SK-N-SH (cell line): ENCODE results near the gene ALPL. TPM values are rescaled to one million over a fixed set of nuclear protein-coding genes. Genes with fewer than 3 reads are reported as not detected.

Source experiments
- CTCF ChIA-PET: fragments of 300-600, 350-600 bp; formaldehyde crosslinking; extraction: SDS; loops from one replicate; lab custom pipeline; 2021; lab: Yijun Ruan, JAX
- POLR2A ChIA-PET: fragments of 350-600 bp; sonication (Branson Sonifier 250); formaldehyde crosslinking; extraction: SDS; loops from one replicate; lab custom pipeline; 2020; ENCODE audit warnings: antibody characterized with exemption, inconsistent platforms; lab: Yijun Ruan, JAX
- DNase-seq: peaks from one replicate; pipeline ENCODE4 v3.0.0; 2012
- H2AFZ ChIP-seq: fragments of 200-600 bp; sonication (generic); 2 replicates; pipeline ENCODE4 v1.8.1; 2016; ENCODE audit warnings: antibody characterized with exemption, mild to moderate bottlenecking, low read depth
- H3F3A ChIP-seq: fragments of 200-600 bp; sonication (generic); replicated peaks from 2 replicates; pipeline ENCODE3; 2016; ENCODE audit warnings: antibody characterized with exemption, mild to moderate bottlenecking; ENCODE audit not compliant: insufficient read depth
- H3K27ac ChIP-seq, 2 experiments: fragments of 200-500 bp in 1 of 2; fragments of 200-600 bp in 1 of 2; sonication (Bioruptor generic) in 1 of 2; sonication (generic), shearing (Covaris generic) in 1 of 2; 2 replicates each; pipeline versions ENCODE4 v1.5.1 to v1.6.1; 2014 to 2016; ENCODE audit warnings: low read depth in 2 of 2, inconsistent platforms in 1 of 2, low read length in 1 of 2, mild to moderate bottlenecking in 1 of 2, mixed read lengths in 1 of 2
- H3K27me3 ChIP-seq: fragments of 200-600 bp; sonication (generic), shearing (Covaris generic); 2 replicates; pipeline ENCODE4 v1.6.1; 2016; ENCODE audit warnings: mixed run types; ENCODE audit not compliant: insufficient read depth
- H3K36me3 ChIP-seq, 2 experiments: fragments of 200-500 bp in 1 of 2; fragments of 200-600 bp in 1 of 2; sonication (Bioruptor generic) in 1 of 2; sonication (generic) in 1 of 2; replicated peaks in 1 of 2; 2 replicates each; pipeline versions ENCODE3 to v1.5.1; 2014 to 2016; ENCODE audit warnings: low read length in 1 of 2, mild to moderate bottlenecking in 1 of 2; ENCODE audit not compliant: insufficient read depth in 2 of 2, control insufficient read depth in 1 of 2
- H3K4me1 ChIP-seq, 2 experiments: fragments of 200-500 bp in 1 of 2; fragments of 200-600 bp in 1 of 2; sonication (Bioruptor generic) in 1 of 2; sonication (generic), shearing (Covaris generic) in 1 of 2; 2 replicates each; pipeline versions ENCODE4 v1.5.1 to v1.6.1; 2014 to 2016; ENCODE audit warnings: low read depth in 1 of 2, low read length in 1 of 2, mixed run types in 1 of 2; ENCODE audit not compliant: insufficient read depth in 2 of 2, control insufficient read depth in 1 of 2
- H3K4me2 ChIP-seq: fragments of 200-600 bp; sonication (generic), shearing (Covaris generic); 2 replicates; pipeline ENCODE4 v1.6.1; 2017; ENCODE audit warnings: mixed run types
- H3K4me3 ChIP-seq, 2 experiments: fragments of 200-500 bp in 1 of 2; fragments of 200-600 bp in 1 of 2; sonication (Bioruptor generic) in 1 of 2; sonication (generic), shearing (Covaris generic) in 1 of 2; 2 replicates each; pipeline versions ENCODE4 v1.5.1 to v1.8.1; 2014 to 2016; ENCODE audit warnings: low read depth in 2 of 2, inconsistent platforms in 1 of 2, low read length in 1 of 2, mild to moderate bottlenecking in 1 of 2, mixed read lengths in 1 of 2, moderate library complexity in 1 of 2
- H3K79me2 ChIP-seq: fragments of 200-600 bp; sonication (generic); 2 replicates; pipeline ENCODE4 v1.8.1; 2017; ENCODE audit warnings: mild to moderate bottlenecking; ENCODE audit not compliant: insufficient read depth
- H3K9ac ChIP-seq: fragments of 200-600 bp; sonication (generic); 2 replicates; pipeline ENCODE4 v1.6.1; 2017; ENCODE audit warnings: mixed run types
- H3K9me2 ChIP-seq: fragments of 200-600 bp; sonication (generic); 2 replicates; pipeline ENCODE4 v1.6.1; 2017; ENCODE audit warnings: mixed run types
- H3K9me3 ChIP-seq: fragments of 200-600 bp; sonication (generic); 2 replicates; pipeline ENCODE4 v1.6.1; 2017; ENCODE audit warnings: mixed run types, mild to moderate bottlenecking, moderate library complexity
- H4K20me1 ChIP-seq: fragments of 200-600 bp; sonication (generic); 2 replicates; pipeline ENCODE4 v1.6.1; 2017; ENCODE audit warnings: mild to moderate bottlenecking, mixed run types; ENCODE audit not compliant: insufficient read depth
- CHD2 ChIP-seq: fragments of 150-350 bp; IDR thresholded peaks from 2 replicates; pipeline ENCODE4 v1.6.1; 2018; ENCODE audit warnings: low read length; ENCODE audit not compliant: partially characterized antibody
- ELF1 ChIP-seq: IDR thresholded peaks from 2 replicates; pipeline ENCODE4 v1.4.0; 2012
- EZH2phosphoT487 ChIP-seq: fragments of 200-600 bp; sonication (generic); IDR thresholded peaks from 2 replicates; pipeline ENCODE4 v1.6.1; 2017; ENCODE audit warnings: low read depth, mixed run types, mild to moderate bottlenecking, antibody characterized with exemption, moderate library complexity, borderline replicate concordance
- FOXJ3 ChIP-seq: sonication (generic); formaldehyde crosslinking; IDR thresholded peaks from 2 replicates; pipeline ENCODE4 v1.5.1; 2020; ENCODE audit warnings: mild to moderate bottlenecking, missing genetic modification reagents
- FOXM1 ChIP-seq: IDR thresholded peaks from 2 replicates; pipeline ENCODE4 v1.4.0; 2012; ENCODE audit warnings: low read depth, mild to moderate bottlenecking
- JUND ChIP-seq: IDR thresholded peaks from 2 replicates; pipeline ENCODE4 v1.4.0; 2012
- RAD21 ChIP-seq: IDR thresholded peaks from 2 replicates; pipeline ENCODE4 v1.6.1; 2012; ENCODE audit warnings: mild to moderate bottlenecking, low read length
- SIN3A ChIP-seq: IDR thresholded peaks from 2 replicates; pipeline ENCODE4 v1.6.1; 2012; ENCODE audit warnings: low read depth, mild to moderate bottlenecking, low read length, moderate library complexity, borderline replicate concordance
- SMC3 ChIP-seq: IDR thresholded peaks from 2 replicates; pipeline ENCODE4 v1.6.1; 2012; ENCODE audit warnings: low read depth, low read length, improper control_type of control experiment
- TAF1 ChIP-seq: IDR thresholded peaks from 2 replicates; pipeline ENCODE4 v1.6.1; 2012; ENCODE audit warnings: low read depth, mild to moderate bottlenecking, low read length, moderate library complexity, borderline replicate concordance
- TCF12 ChIP-seq: IDR thresholded peaks from 2 replicates; pipeline ENCODE4 v1.4.0; 2012
- WGBS: methylation state at CpG from one replicate; pipeline ENCODE4 v1.1.6; 2017; ENCODE audit warnings: low lambda C conversion rate; 5-methylcytosine and 5-hydroxymethylcytosine counted together
- polyA plus RNA-seq, 3 experiments: library from polyadenylated mRNA; depleted of rRNA; stranded (reverse); fragments of >200 nt; gene quantifications; 2 replicates each; pipeline ENCODE4 v1.2.3, GENCODE V29; 2012
- TF ChIP-seq, protein P1 (sequence below): fragments of 200-600 bp; sonication (generic); IDR thresholded peaks from 2 replicates; pipeline ENCODE4 v1.6.1; 2017; ENCODE audit warnings: antibody characterized with exemption, mild to moderate bottlenecking, moderate library complexity
- TF ChIP-seq, protein P2 (sequence below): fragments of 150-350 bp; IDR thresholded peaks from 2 replicates; pipeline ENCODE4 v1.6.1; 2016; ENCODE audit warnings: mild to moderate bottlenecking, low read depth, low read length
- TF ChIP-seq, protein P3 (sequence below): IDR thresholded peaks from 2 replicates; pipeline ENCODE4 v1.4.0; 2012; ENCODE audit warnings: low read depth, borderline replicate concordance

Gene ALPL
- polyA plus RNA-seq, 1 of the 3 experiments (the other 2 are of a cell fraction) = 0.69 TPM

DNA sequence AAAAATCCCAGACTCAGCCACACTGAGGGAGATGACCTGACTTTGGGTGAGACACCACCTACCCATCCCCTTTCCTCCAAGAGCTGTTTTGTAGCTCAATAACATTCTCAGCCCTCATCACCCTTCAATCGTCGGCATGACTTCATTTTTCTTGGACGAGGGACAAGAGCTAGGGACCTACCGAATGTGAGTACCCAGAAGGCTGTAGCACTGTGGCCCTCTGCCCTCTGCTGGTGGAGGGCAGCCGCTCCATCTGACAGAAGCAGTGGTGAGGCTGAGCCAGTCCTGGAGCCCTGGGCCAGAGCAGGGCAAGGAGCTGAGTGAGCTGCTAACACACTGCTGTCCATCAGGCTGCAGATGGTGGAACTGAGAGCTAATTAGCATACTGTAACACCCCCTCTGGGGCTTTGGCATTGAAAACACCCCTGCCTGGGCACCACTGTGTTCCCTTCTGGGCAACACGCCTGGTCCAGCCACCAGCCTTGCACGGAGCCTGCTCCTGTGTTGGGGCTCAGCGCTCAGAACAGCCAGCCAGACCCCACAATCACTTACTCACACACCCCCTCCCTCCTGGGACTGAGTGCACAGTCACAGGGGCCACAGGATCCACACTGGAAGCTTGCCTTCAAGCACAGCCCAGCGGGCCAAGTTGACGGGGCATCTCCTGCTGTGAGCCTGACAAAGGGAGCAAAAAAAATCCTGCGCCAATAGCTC lies 18.3 kb upstream of the ALPL start:
- H3K27ac ChIP-seq = no peak overlapping the region
- no peak overlapping the region for H3K4me3 ChIP-seq
- H3K4me2 ChIP-seq = no peak overlapping the region
- H3K9me2 ChIP-seq = no peaks in the 10 kb centered on the region
- TF ChIP-seq, protein P1, sequence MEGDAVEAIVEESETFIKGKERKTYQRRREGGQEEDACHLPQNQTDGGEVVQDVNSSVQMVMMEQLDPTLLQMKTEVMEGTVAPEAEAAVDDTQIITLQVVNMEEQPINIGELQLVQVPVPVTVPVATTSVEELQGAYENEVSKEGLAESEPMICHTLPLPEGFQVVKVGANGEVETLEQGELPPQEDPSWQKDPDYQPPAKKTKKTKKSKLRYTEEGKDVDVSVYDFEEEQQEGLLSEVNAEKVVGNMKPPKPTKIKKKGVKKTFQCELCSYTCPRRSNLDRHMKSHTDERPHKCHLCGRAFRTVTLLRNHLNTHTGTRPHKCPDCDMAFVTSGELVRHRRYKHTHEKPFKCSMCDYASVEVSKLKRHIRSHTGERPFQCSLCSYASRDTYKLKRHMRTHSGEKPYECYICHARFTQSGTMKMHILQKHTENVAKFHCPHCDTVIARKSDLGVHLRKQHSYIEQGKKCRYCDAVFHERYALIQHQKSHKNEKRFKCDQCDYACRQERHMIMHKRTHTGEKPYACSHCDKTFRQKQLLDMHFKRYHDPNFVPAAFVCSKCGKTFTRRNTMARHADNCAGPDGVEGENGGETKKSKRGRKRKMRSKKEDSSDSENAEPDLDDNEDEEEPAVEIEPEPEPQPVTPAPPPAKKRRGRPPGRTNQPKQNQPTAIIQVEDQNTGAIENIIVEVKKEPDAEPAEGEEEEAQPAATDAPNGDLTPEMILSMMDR = peak; percentile 60
- TF ChIP-seq EZH2phosphoT487 = no peak
- peak; percentile 57 for TF ChIP-seq RAD21
- TF ChIP-seq SMC3 = peak; percentile 57
- TF ChIP-seq, all 33 proteins: peak for 3
- Histone ChIP-seq H3K79me2 (no peaks in the 10 kb centered on the region), H3K36me3 (no peaks in the 10 kb centered on the region), H3K9ac (no peak overlapping the region), H3K27me3 (no peaks in the 10 kb centered on the region; the same call in 1 of the 2 replicates), H3K9me3 (no peaks in the 10 kb centered on the region), H3K4me1 (no peaks in the 10 kb centered on the region), H2AFZ (no peak overlapping the region), H4K20me1 (no peaks in the 10 kb centered on the region), H3F3A (no peaks in the 10 kb centered on the region)
- peak; percentile 60 for DNase-seq
- ChIA-PET CTCF (interaction anchor here (0.7 to 2.2 kb wide), 9 partner anchors 9 to 534 kb away, joined by 3 to 12 read pairs (median 4); no protein-coding TSS in a partner anchor), POLR2A (interaction anchor here (0.6 kb wide), 1 partner anchor 11 kb away, joined by 3 read pairs; no protein-coding TSS in a partner anchor)
- 54% methylated on average over 8 of the region's 11 CpGs for WGBS

DNA sequence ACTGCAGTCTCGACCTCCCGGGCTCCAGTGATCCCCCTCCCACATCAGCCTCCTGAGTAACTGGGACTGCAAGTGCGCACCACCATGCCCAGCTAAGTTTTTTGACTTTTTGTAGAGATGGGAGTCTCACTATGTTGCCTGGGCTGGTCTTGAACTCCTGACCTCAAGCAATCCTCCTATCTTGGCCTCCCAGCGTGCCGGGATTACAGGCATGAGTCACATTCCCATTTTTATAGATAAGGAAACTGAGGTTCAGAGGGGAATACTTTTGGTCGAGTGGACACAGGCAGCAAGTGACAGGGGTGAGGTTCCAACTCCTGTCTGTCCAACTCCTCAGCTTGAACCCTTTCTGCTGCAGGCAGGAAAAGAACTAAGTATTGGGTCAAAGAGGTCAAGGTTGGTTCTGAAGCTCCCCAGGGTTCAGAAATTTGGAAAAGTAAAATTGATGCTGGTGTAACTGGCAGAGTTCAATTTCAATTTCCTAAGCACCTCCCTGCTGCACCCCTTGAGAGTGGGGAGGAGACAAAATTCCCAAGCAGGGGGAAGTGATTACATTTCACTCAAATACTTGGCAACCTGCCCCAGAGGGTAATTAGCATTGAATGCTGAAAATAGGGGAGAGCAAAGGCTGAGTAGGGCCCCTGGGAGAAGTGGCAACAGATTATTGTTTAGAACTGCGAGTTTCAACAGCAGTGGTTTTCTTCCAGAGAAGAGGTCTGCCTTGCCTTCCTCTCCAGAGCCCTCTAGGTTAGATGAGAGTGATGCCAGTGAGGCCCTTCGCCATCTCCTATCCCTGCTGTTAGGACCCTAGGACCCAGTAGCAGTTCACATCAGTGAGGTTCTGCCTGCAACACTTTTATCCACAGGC lies 17.5 kb upstream of the ALPL start:
- Histone ChIP-seq H3F3A (no peaks in the 10 kb centered on the region), H3K79me2 (no peaks in the 10 kb centered on the region), H3K27me3 (no peaks in the 10 kb centered on the region; the same call in 1 of the 2 replicates), H3K27ac (no peak overlapping the region), H3K4me3 (no peak overlapping the region), H3K4me1 (no peaks in the 10 kb centered on the region), H4K20me1 (no peaks in the 10 kb centered on the region), H2AFZ (no peak overlapping the region), H3K9me2 (no peaks in the 10 kb centered on the region), H3K36me3 (no peaks in the 10 kb centered on the region), H3K9me3 (no peaks in the 10 kb centered on the region), H3K9ac (no peak overlapping the region), H3K4me2 (no peak overlapping the region)
- DNase-seq = no peak
- TF ChIP-seq CHD2 (no peak), TAF1 (no peak), TCF12 (no peak), SMC3 (no peak), JUND (no peak), FOXM1 (no peak), ELF1 (no peak), FOXJ3 (CRISPR knock-in tag) (no peak), EZH2phosphoT487 (no peak), RAD21 (no peak), SIN3A (no peak)
- TF ChIP-seq, protein P2, sequence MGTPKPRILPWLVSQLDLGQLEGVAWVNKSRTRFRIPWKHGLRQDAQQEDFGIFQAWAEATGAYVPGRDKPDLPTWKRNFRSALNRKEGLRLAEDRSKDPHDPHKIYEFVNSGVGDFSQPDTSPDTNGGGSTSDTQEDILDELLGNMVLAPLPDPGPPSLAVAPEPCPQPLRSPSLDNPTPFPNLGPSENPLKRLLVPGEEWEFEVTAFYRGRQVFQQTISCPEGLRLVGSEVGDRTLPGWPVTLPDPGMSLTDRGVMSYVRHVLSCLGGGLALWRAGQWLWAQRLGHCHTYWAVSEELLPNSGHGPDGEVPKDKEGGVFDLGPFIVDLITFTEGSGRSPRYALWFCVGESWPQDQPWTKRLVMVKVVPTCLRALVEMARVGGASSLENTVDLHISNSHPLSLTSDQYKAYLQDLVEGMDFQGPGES = no peak
- TF ChIP-seq, protein P3, sequence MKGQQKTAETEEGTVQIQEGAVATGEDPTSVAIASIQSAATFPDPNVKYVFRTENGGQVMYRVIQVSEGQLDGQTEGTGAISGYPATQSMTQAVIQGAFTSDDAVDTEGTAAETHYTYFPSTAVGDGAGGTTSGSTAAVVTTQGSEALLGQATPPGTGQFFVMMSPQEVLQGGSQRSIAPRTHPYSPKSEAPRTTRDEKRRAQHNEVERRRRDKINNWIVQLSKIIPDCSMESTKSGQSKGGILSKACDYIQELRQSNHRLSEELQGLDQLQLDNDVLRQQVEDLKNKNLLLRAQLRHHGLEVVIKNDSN = no peak
- 46% methylated on average over 7 of the region's 8 CpGs for WGBS
- POLR2A ChIA-PET = interaction anchor here (0.6 kb wide), 1 partner anchor 12 kb away, joined by 3 read pairs; no protein-coding TSS in a partner anchor
- CTCF ChIA-PET = interaction anchor here (0.7 to 2.2 kb wide), 9 partner anchors 8 to 533 kb away, joined by 3 to 12 read pairs (median 3); no protein-coding TSS in a partner anchor
